ENCODE data around the gene BCKDHB.

DNA sequence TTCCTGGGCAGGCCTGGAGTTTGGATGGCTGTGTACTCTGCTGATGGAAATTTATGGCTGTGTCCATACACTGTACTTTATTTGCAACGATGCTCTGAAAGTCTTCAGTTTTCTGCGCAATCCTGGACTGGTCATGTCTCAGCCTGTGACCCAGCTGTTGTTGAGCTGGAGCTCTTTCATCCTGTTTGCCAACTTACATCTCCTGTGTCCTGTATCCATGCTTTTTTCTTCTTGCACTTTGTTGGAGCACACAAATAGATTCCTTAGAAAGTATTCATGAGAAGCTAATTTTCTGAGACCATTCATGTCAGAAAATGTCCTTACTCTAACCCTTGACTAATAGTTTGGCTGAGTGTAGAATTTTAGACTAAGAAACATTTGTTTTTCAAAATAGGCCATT lies 251.2 kb downstream of the BCKDHB start:
- TF ChIP-seq POLR2AphosphoS5 (IDR thresholded peaks at IDR 0.05; ENCODE audit: insufficient read depth, low read depth, low read length) (no peak), CTCF (IDR thresholded peaks at IDR 0.05; ENCODE audit: extremely low read depth in 1 of 2, insufficient read depth in 1 of 2, low read depth in 1 of 2, low read length in 2 of 2) (no peak), MYC (IDR thresholded peaks at IDR 0.05; ENCODE audit: low read depth, low read length) (no peak)

Measured in endothelial cell of umbilical vein (primary cell).